Progenitor cell of endocrine pancreas (in vitro differentiated cells): ENCODE data around the gene ZSCAN16. TPM values are rescaled to one million over a fixed set of nuclear protein-coding genes. Genes with fewer than 3 reads are reported as not detected.
"Not testable (repeated sequence)": the region's sequence is repeated elsewhere in the genome, so short reads cannot be mapped to it uniquely, and the experiment has no call there.

Experiments
- DNase-seq: peaks from one replicate; pipeline ENCODE4 v3.0.0; 2021; ENCODE audit warnings: low spot score; ENCODE audit not compliant: unreplicated experiment
- H3K27ac Mint-ChIP-seq: 2 replicates; pipeline ENCODE4 v1.8.0; 2021; ENCODE audit warnings: mild to moderate bottlenecking, moderate library complexity, mixed read lengths
- H3K27me3 Mint-ChIP-seq: 2 replicates; pipeline ENCODE4 v1.8.0; 2021; ENCODE audit warnings: mixed read lengths
- H3K36me3 Mint-ChIP-seq: 2 replicates; pipeline ENCODE4 v1.8.0; 2022; ENCODE audit warnings: mixed read lengths; ENCODE audit not compliant: insufficient read depth
- H3K4me1 Mint-ChIP-seq: 2 replicates; pipeline ENCODE4 v1.8.0; 2021; ENCODE audit warnings: low read depth, mixed read lengths
- H3K4me3 Mint-ChIP-seq: 2 replicates; pipeline ENCODE4 v1.8.0; 2021; ENCODE audit warnings: low read depth, mild to moderate bottlenecking, moderate library complexity, mixed read lengths
- H3K9me3 Mint-ChIP-seq: 2 replicates; pipeline ENCODE4 v1.8.0; 2021; ENCODE audit warnings: low read depth, mixed read lengths
- total RNA-seq: library from RNA; stranded (reverse); gene quantifications from 2 replicates; pipeline ENCODE4 v1.2.1, GENCODE V29; 2021
- TF ChIP-seq, protein P1 (sequence below): fragments of 200-600 bp; sonication (generic); IDR thresholded peaks from one replicate; pipeline ENCODE4 v1.5.0; 2021; ENCODE audit warnings: antibody characterized with exemption, mild to moderate bottlenecking; ENCODE audit not compliant: unreplicated experiment

The ZSCAN16 gene
- total RNA-seq, 1 donor from 2014 or later: 19.6 TPM

GRCh38 chr6:28117386-28118050, 6.9 kb upstream of the ZSCAN16 start:
- H3K4me3 Mint-ChIP-seq: no peak overlapping the region
- peaks cover 22% of the 10 kb centered on the region for H3K36me3 Mint-ChIP-seq
- H3K4me1 Mint-ChIP-seq: no peaks in the 10 kb centered on the region
- TF ChIP-seq, protein P1, sequence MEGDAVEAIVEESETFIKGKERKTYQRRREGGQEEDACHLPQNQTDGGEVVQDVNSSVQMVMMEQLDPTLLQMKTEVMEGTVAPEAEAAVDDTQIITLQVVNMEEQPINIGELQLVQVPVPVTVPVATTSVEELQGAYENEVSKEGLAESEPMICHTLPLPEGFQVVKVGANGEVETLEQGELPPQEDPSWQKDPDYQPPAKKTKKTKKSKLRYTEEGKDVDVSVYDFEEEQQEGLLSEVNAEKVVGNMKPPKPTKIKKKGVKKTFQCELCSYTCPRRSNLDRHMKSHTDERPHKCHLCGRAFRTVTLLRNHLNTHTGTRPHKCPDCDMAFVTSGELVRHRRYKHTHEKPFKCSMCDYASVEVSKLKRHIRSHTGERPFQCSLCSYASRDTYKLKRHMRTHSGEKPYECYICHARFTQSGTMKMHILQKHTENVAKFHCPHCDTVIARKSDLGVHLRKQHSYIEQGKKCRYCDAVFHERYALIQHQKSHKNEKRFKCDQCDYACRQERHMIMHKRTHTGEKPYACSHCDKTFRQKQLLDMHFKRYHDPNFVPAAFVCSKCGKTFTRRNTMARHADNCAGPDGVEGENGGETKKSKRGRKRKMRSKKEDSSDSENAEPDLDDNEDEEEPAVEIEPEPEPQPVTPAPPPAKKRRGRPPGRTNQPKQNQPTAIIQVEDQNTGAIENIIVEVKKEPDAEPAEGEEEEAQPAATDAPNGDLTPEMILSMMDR: no peak
- H3K27me3 Mint-ChIP-seq: no peaks in the 10 kb centered on the region
- H3K27ac Mint-ChIP-seq: no peak overlapping the region
- H3K9me3 Mint-ChIP-seq: no peaks in the 10 kb centered on the region
- no peak for DNase-seq

DNA sequence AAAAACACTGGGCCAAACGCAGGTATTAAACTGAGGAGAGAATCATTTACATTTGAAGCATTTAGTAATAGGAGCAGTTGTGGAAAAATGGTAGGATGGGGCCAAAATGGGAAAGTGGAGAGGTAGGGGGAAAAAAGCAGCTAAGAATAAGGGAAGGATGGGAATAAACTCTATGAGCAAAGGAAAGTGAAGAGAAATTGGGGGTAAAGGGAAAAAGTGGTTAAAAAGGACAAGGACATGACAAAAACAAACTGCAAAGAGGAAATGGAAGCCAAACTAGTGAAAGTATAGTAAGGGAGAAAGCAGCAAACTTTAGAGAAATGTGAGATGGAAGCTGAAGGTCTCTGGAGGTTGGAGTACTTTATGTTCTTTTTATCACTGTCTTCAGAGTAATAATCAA, 6.2 kb upstream of the ZSCAN16 start:
- H3K4me3 Mint-ChIP-seq: no peak overlapping the region
- TF ChIP-seq, protein P1: no peak
- no peak for DNase-seq
- H3K36me3 Mint-ChIP-seq: peaks cover 24% of the 10 kb centered on the region
- H3K27ac Mint-ChIP-seq: no peak overlapping the region
- no peaks in the 10 kb centered on the region for H3K27me3 Mint-ChIP-seq
- H3K4me1 Mint-ChIP-seq: no peaks in the 10 kb centered on the region
- no peaks in the 10 kb centered on the region for H3K9me3 Mint-ChIP-seq

- DNase-seq: no peak
- Mint-ChIP-seq H3K4me1 (peaks cover 14% of the 10 kb centered on the region), H3K9me3 (no peaks in the 10 kb centered on the region), H3K4me3 (no peak overlapping the region), H3K36me3 (peaks cover 10% of the 10 kb centered on the region), H3K27ac (no peak overlapping the region), H3K27me3 (no peaks in the 10 kb centered on the region)
- TF ChIP-seq, protein P1: no peak
These were observed 2.5 kb upstream of the ZSCAN16 start for GRCh38 chr6:28121876-28122275.

GRCh38 chr6:28122283-28122682, 2.1 kb upstream of the ZSCAN16 start:
- H3K27ac Mint-ChIP-seq, H3K4me3 Mint-ChIP-seq, H3K27me3 Mint-ChIP-seq, H3K9me3 Mint-ChIP-seq, DNase-seq: not testable (repeated sequence)
- Mint-ChIP-seq H3K36me3 (peaks cover 11% of the 10 kb centered on the region), H3K4me1 (peaks cover 14% of the 10 kb centered on the region)

- peaks cover 14% of the 10 kb centered on the region for H3K4me1 Mint-ChIP-seq
- H3K27ac Mint-ChIP-seq: peak overlapping the region; percentile 97
- H3K27me3 Mint-ChIP-seq: no peaks in the 10 kb centered on the region
These were observed 553 bp downstream of the ZSCAN16 start for GRCh38 chr6:28124971-28125353.

More at GRCh38 chr6:28124971-28125353, 553 bp downstream of the ZSCAN16 start:
- DNase-seq: no peak
- peaks cover 27% of the 10 kb centered on the region for H3K36me3 Mint-ChIP-seq
- H3K9me3 Mint-ChIP-seq: no peaks in the 10 kb centered on the region
- TF ChIP-seq, protein P1: no peak
- peak overlapping the region; percentile 97 for H3K4me3 Mint-ChIP-seq
